GM18951 (cell line): ENCODE measurements around the gene NINL.
"Not testable (repeated sequence)": the region's sequence is repeated elsewhere in the genome, so short reads cannot be mapped to it uniquely, and the experiment has no call there.

Experiments
- POLR2A ChIP-seq: IDR thresholded peaks from 4 replicates; pipeline ENCODE4 v1.6.1; 2011; ENCODE audit warnings: mild to moderate bottlenecking; ENCODE audit not compliant: insufficient read length, insufficient read depth; ENCODE audit errors: extremely low read depth
- in situ Hi-C: fragments of 300-500 bp; cut with MboI; formaldehyde crosslinking; loops from one replicate; pipeline ENCODE4 v1.12.0; 2022; ENCODE audit warnings: low sequenced_read_pairs, mixed read lengths, inconsistent platforms; ENCODE audit not compliant: unreplicated experiment

NINL gene

GRCh38 chr20:25579081-25579770 lies 6.1 kb downstream of the NINL start:
- in situ Hi-C loops: no loop called here
- TF ChIP-seq POLR2A: no peak

GRCh38 chr20:25576783-25577530 lies 8.4 kb downstream of the NINL start:
- in situ Hi-C loops: no loop called here
- no peak for TF ChIP-seq POLR2A

GRCh38 chr20:25574411-25574810 lies 10.9 kb downstream of the NINL start:
- in situ Hi-C loops: no loop called here
- TF ChIP-seq POLR2A: no peak

GRCh38 chr20:25573288-25574251 lies 11.8 kb downstream of the NINL start:
- no peak for TF ChIP-seq POLR2A
- in situ Hi-C loops: no loop called here

- in situ Hi-C loops: no loop called here
- TF ChIP-seq POLR2A: no peak
Observed at GRCh38 chr20:25571817-25572216, 13.5 kb downstream of the NINL start.

- in situ Hi-C loops: no loop called here
- no peak for TF ChIP-seq POLR2A
Observed at GRCh38 chr20:25571240-25571639, 14.1 kb downstream of the NINL start.

- in situ Hi-C loops: no loop called here
- no peak for TF ChIP-seq POLR2A
Observed at GRCh38 chr20:25570148-25570530, 15.2 kb downstream of the NINL start.

GRCh38 chr20:25567286-25567685 lies 18.0 kb downstream of the NINL start:
- in situ Hi-C loops: no loop called here
- TF ChIP-seq POLR2A: no peak

GRCh38 chr20:25566821-25567220 lies 18.5 kb downstream of the NINL start:
- TF ChIP-seq POLR2A: no peak
- in situ Hi-C loops: no loop called here

- TF ChIP-seq POLR2A: no peak
- in situ Hi-C loops: no loop called here
Observed at GRCh38 chr20:25565578-25566157, 19.7 kb downstream of the NINL start.

GRCh38 chr20:25563876-25564275 lies 21.5 kb downstream of the NINL start:
- no peak for TF ChIP-seq POLR2A

GRCh38 chr20:25563362-25563761 lies 22.0 kb downstream of the NINL start:
- no peak for TF ChIP-seq POLR2A
- in situ Hi-C loops: no loop called here

More at GRCh38 chr20:25563876-25564275, 21.5 kb downstream of the NINL start:
- in situ Hi-C loops: no loop called here

GRCh38 chr20:25561771-25562170 lies 23.6 kb downstream of the NINL start:
- in situ Hi-C loops: not testable (repeated sequence)
